Liver (tissue), 3 donors: Measurements from ENCODE around the gene KPNA5.

Experiments
- CTCF ChIP-seq: fragments of 150-350 bp; IDR thresholded peaks from 2 replicates; pipeline ENCODE4 v1.5.1; 2017; ENCODE audit warnings: improper control_type of control experiment, low read depth, low read length; ENCODE audit not compliant: missing input control
- GABPA ChIP-seq, 2 donors: IDR thresholded peaks in 1 of 2; conservative IDR thresholded peaks in 1 of 2; 2 replicates each; pipeline ENCODE4 v1.6.1; 2016; ENCODE audit warnings: antibody characterized with exemption in 2 of 2, mild to moderate bottlenecking in 1 of 2, moderate library complexity in 1 of 2
- donor health status: healthy.
- donor health status: healthy.

DNA sequence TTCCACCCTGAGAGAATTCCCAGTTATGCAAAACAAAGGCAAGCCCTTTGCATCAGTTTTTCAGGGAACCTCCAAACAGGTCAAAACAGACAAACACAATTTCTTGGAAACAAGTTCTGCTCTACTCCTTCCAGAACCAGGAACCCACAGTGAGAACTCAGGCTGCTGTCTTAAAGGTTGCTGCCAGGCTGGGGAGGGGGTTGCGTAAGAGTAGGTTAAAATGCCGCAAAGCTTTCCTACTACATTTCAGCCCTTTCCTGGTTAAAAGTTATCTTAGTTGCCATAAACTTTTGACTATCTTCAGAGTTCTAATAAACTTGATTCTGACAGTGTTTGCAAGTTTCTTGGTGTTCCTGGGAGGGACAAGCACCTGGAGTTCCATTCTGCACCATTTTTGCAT, 33.8 kb downstream of the KPNA5 start:
- TF ChIP-seq GABPA (IDR thresholded peaks at IDR 0.05 in 1 of 2, conservative IDR thresholded peaks at IDR 0.05 in 1 of 2) (no peak), CTCF (no peak)
